BJ (cell line): Measurements from ENCODE around the gene CRYBG2. TPM values are rescaled to one million over a fixed set of nuclear protein-coding genes. Genes with fewer than 3 reads are reported as not detected.
"Not testable (repeated sequence)": the region's sequence is repeated elsewhere in the genome, so short reads cannot be mapped to it uniquely, and the experiment has no call there.

ENCODE experiments used
- CTCF ChIA-PET: fragments of 350-600 bp; formaldehyde crosslinking; extraction: SDS; loops from one replicate; lab custom pipeline; 2021; ENCODE audit warnings: antibody characterized with exemption, inconsistent platforms; lab: Yijun Ruan, JAX
- POLR2A ChIA-PET: fragments of 300-600 bp; sonication (Branson Sonifier 250); formaldehyde crosslinking; extraction: SDS; loops from one replicate; lab custom pipeline; 2021; ENCODE audit warnings: antibody characterized with exemption; lab: Charles Lee
- DNase-seq: peaks from one replicate; pipeline ENCODE4 v3.0.0-alpha.2; 2011; ENCODE audit warnings: low read depth
- H3K27me3 ChIP-seq: 2 replicates; pipeline ENCODE4 v1.6.0; 2011; ENCODE audit warnings: low read length; ENCODE audit not compliant: control insufficient read depth, insufficient read depth
- H3K36me3 ChIP-seq: 2 replicates; pipeline ENCODE4 v1.5.1; 2011; ENCODE audit warnings: low read length; ENCODE audit not compliant: control insufficient read depth, insufficient read depth
- H3K4me3 ChIP-seq: 2 replicates; pipeline ENCODE4 v1.5.1; 2011; ENCODE audit warnings: low read depth, mild to moderate bottlenecking, control low read depth, low read length
- CTCF ChIP-seq: IDR thresholded peaks from 2 replicates; pipeline ENCODE4 v1.5.1; 2011; ENCODE audit warnings: low read depth, mild to moderate bottlenecking, control low read depth, inconsistent platforms, low read length, moderate library complexity; ENCODE audit not compliant: insufficient read depth
- polyA plus RNA-seq: library from polyadenylated mRNA; depleted of rRNA; stranded (reverse); fragments of >200 nt; gene quantifications from 2 replicates; pipeline ENCODE4 v1.2.3, GENCODE V29; 2011

The CRYBG2 gene
- polyA plus RNA-seq, 1 experiment: 0.44 TPM

- Histone ChIP-seq H3K4me3 (no peak overlapping the region), H3K36me3 (no peaks in the 10 kb centered on the region), H3K27me3 (no peaks in the 10 kb centered on the region)
- no peak for DNase-seq
- CTCF ChIA-PET: no interaction called here
- TF ChIP-seq CTCF: no peak
- POLR2A ChIA-PET: no interaction called here
Measured at GRCh38 chr1:26384076-26384475, 30.1 kb upstream of the CRYBG2 start.

DNA sequence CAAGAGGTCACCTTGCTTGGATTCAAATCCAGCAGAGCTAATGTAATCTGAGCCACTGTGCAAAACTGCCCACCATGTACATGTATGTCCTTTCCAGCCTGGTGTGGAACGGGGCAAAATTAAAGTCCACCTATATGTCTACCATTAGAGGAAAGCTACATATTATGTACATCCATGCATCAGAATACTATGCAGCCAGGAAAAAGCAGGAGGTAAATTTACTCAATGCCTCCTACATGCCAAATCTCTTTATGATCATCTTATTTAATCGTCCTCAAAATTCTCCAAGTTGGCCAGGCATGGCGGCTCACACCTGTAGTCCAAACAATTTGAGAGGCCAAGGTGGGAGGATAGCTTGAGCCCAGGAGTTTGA, 24.9 kb upstream of the CRYBG2 start:
- H3K4me3 ChIP-seq: no peak overlapping the region
- H3K36me3 ChIP-seq: no peaks in the 10 kb centered on the region
- TF ChIP-seq CTCF: no peak
- CTCF ChIA-PET: interaction anchor here (0.7 to 8.5 kb wide), 4 partner anchors 16 to 71 kb away, joined by 4 to 78 read pairs (median 8); no protein-coding TSS in a partner anchor
- POLR2A ChIA-PET: no interaction called here
- DNase-seq: no peak
- H3K27me3 ChIP-seq: no peaks in the 10 kb centered on the region

GRCh38 chr1:26378088-26378878, 24.4 kb upstream of the CRYBG2 start:
- ChIA-PET CTCF (interaction anchor here (0.9 to 8.5 kb wide), 6 partner anchors 13 to 57 kb away, joined by 4 to 78 read pairs (median 8); no protein-coding TSS in a partner anchor), POLR2A (interaction anchor here (0.6 to 1.0 kb wide), 4 partner anchors 53 to 1527 kb away, joined by 3 to 4 read pairs (median 3); partner anchors contain the start of gene DHDDS)
- TF ChIP-seq CTCF: no peak
- no peak overlapping the region for H3K4me3 ChIP-seq
- H3K27me3 ChIP-seq: no peaks in the 10 kb centered on the region
- H3K36me3 ChIP-seq: no peaks in the 10 kb centered on the region
- peak; percentile 97 for DNase-seq

DNA sequence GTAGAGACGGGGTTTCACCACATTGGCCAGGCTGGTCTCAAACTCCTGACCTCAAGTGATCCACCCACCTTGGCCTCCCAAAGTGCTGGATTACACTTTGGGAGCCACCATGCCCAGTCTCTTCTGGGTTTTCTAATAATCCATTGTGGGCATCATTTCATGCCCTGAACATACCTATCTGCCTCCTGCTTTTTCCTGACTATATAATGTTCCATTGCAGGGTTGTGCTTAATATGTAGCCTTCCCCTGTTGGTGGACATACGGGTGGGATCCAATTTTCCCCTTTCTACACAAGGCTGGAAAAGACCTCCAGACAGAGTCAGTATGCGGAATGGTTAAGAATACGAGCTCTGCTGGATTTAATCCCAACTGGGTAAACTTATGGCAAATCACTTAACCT, 22.1 kb upstream of the CRYBG2 start:
- DNase-seq: no peak
- Histone ChIP-seq H3K4me3 (no peak overlapping the region), H3K36me3 (no peaks in the 10 kb centered on the region), H3K27me3 (no peaks in the 10 kb centered on the region; the same call in 1 of the 2 replicates)
- TF ChIP-seq CTCF: no peak
- POLR2A ChIA-PET: no interaction called here
- CTCF ChIA-PET: interaction anchor here (1.3 to 8.5 kb wide), 3 partner anchors 13 to 41 kb away, joined by 6 to 78 read pairs (median 9); no protein-coding TSS in a partner anchor

- no peak for DNase-seq
- Histone ChIP-seq H3K27me3 (no peaks in the 10 kb centered on the region; the same call in 1 of the 2 replicates), H3K4me3 (no peak overlapping the region), H3K36me3 (no peaks in the 10 kb centered on the region)
- POLR2A ChIA-PET: no interaction called here
- no peak for TF ChIP-seq CTCF
- CTCF ChIA-PET: interaction anchor here (0.6 to 8.5 kb wide), 8 partner anchors 12 to 313 kb away, joined by 3 to 78 read pairs (median 6); no protein-coding TSS in a partner anchor
Measured at GRCh38 chr1:26375081-26375480, 21.2 kb upstream of the CRYBG2 start.

- POLR2A ChIA-PET, H3K36me3 ChIP-seq, DNase-seq, H3K4me3 ChIP-seq, H3K27me3 ChIP-seq: not testable (repeated sequence)
- CTCF ChIA-PET: interaction anchor here (0.6 to 8.5 kb wide), 8 partner anchors 11 to 313 kb away, joined by 3 to 78 read pairs (median 4); no protein-coding TSS in a partner anchor
Measured at GRCh38 chr1:26374361-26374760, 20.4 kb upstream of the CRYBG2 start.
